ENCODE data around the gene CTNNBL1.

CTNNBL1 gene

GRCh38 chr20:37736132-37736531 is 42.3 kb downstream of the CTNNBL1 start:
- Histone ChIP-seq H2BK5ac (ENCODE audit: low read depth, low read length, poor library complexity) (no peak overlapping the region), H3K23ac (ENCODE audit: low read length) (no peak overlapping the region), H3K9ac (ENCODE audit: low read length) (no peak overlapping the region), H3K9me3 (ENCODE audit: insufficient read depth, low read depth, low read length) (no peaks in the 10 kb centered on the region), H2AK5ac (ENCODE audit: low read length) (no peak overlapping the region), H3K27me3 (ENCODE audit: insufficient read depth, low read length) (no peaks in the 10 kb centered on the region), H4K91ac (ENCODE audit: low read depth, low read length) (no peak overlapping the region), H3K4me3 (ENCODE audit: low read depth, low read length) (no peak overlapping the region), H3K79me1 (ENCODE audit: low read length) (no peaks in the 10 kb centered on the region), H3K4me1 (ENCODE audit: control insufficient read depth in 1 of 2, insufficient read depth in 2 of 2, low read length in 2 of 2) (no peaks in the 10 kb centered on the region), H2BK12ac (ENCODE audit: low read length) (no peak overlapping the region), H3K79me2 (ENCODE audit: control insufficient read depth, insufficient read depth, low read length, poor library complexity) (no peaks in the 10 kb centered on the region), H3K36me3 (ENCODE audit: control insufficient read depth in 1 of 2, insufficient read depth in 2 of 2, low read length in 2 of 2) (peaks cover 7 to 9% of the 10 kb centered on the region in 2 experiments), H3K4me2 (ENCODE audit: low read length) (no peak overlapping the region), H2AFZ (ENCODE audit: insufficient read depth, low read length, poor library complexity) (no peak overlapping the region), H3K27ac (ENCODE audit: low read depth, low read length) (no peak overlapping the region), H4K8ac (ENCODE audit: low read depth, low read length) (no peak overlapping the region), H4K12ac (ENCODE audit: low read depth, low read length) (no peak overlapping the region), H3K18ac (ENCODE audit: low read length) (no peak overlapping the region), H3K14ac (ENCODE audit: low read length) (no peak overlapping the region), H2BK120ac (ENCODE audit: insufficient read depth, low read length, poor library complexity) (no peak overlapping the region), H3K4ac (ENCODE audit: low read depth, low read length) (no peak overlapping the region)
- DNase-seq: no peak
- no CpG with 5 or more reads among the region's 2 CpGs for WGBS (ENCODE audit: extremely low coverage, insufficient coverage, insufficient read length)

- H3K4me2 ChIP-seq (ENCODE audit: low read length): no peak overlapping the region
- no peaks in the 10 kb centered on the region for H3K4me1 ChIP-seq (ENCODE audit: control insufficient read depth in 1 of 2, insufficient read depth in 2 of 2, low read length in 2 of 2)
- no peak for DNase-seq
- H2BK5ac ChIP-seq (ENCODE audit: low read depth, low read length, poor library complexity): no peak overlapping the region
- H3K9ac ChIP-seq (ENCODE audit: low read length): no peak overlapping the region
- H3K27me3 ChIP-seq (ENCODE audit: insufficient read depth, low read length): no peaks in the 10 kb centered on the region
- H3K4me3 ChIP-seq (ENCODE audit: low read depth, low read length): no peak overlapping the region
- H3K18ac ChIP-seq (ENCODE audit: low read length): no peak overlapping the region
- no peak overlapping the region for H4K12ac ChIP-seq (ENCODE audit: low read depth, low read length)
- H3K9me3 ChIP-seq (ENCODE audit: insufficient read depth, low read depth, low read length): no peaks in the 10 kb centered on the region
- WGBS (ENCODE audit: extremely low coverage, insufficient coverage, insufficient read length): no CpG with 5 or more reads among the region's 5 CpGs
- no peak overlapping the region for H2AFZ ChIP-seq (ENCODE audit: insufficient read depth, low read length, poor library complexity)
- H4K8ac ChIP-seq (ENCODE audit: low read depth, low read length): no peak overlapping the region
- H3K27ac ChIP-seq (ENCODE audit: low read depth, low read length): no peak overlapping the region
- no peak overlapping the region for H2BK120ac ChIP-seq (ENCODE audit: insufficient read depth, low read length, poor library complexity)
- H3K36me3 ChIP-seq (ENCODE audit: control insufficient read depth in 1 of 2, insufficient read depth in 2 of 2, low read length in 2 of 2): peaks cover 7 to 8% of the 10 kb centered on the region in 2 experiments
- no peak overlapping the region for H3K4ac ChIP-seq (ENCODE audit: low read depth, low read length)
- H3K79me2 ChIP-seq (ENCODE audit: control insufficient read depth, insufficient read depth, low read length, poor library complexity): no peaks in the 10 kb centered on the region
- H2AK5ac ChIP-seq (ENCODE audit: low read length): no peak overlapping the region
- no peak overlapping the region for H3K14ac ChIP-seq (ENCODE audit: low read length)
- H4K91ac ChIP-seq (ENCODE audit: low read depth, low read length): no peak overlapping the region
- H3K79me1 ChIP-seq (ENCODE audit: low read length): no peaks in the 10 kb centered on the region
- no peak overlapping the region for H2BK12ac ChIP-seq (ENCODE audit: low read length)
- H3K23ac ChIP-seq (ENCODE audit: low read length): no peak overlapping the region
Measured at GRCh38 chr20:37737826-37738420, 44.1 kb downstream of the CTNNBL1 start.

- no peak overlapping the region for H2AFZ ChIP-seq (ENCODE audit: insufficient read depth, low read length, poor library complexity)
Measured at GRCh38 chr20:37741055-37741454, 47.2 kb downstream of the CTNNBL1 start.

GRCh38 chr20:37741570-37741969 is 47.7 kb downstream of the CTNNBL1 start:
- H3K36me3 ChIP-seq (ENCODE audit: control insufficient read depth in 1 of 2, insufficient read depth in 2 of 2, low read length in 2 of 2): peaks cover 5 to 7% of the 10 kb centered on the region in 2 experiments
- no peak overlapping the region for H3K9ac ChIP-seq (ENCODE audit: low read length)
- no peak overlapping the region for H3K18ac ChIP-seq (ENCODE audit: low read length)
- no peak overlapping the region for H4K8ac ChIP-seq (ENCODE audit: low read depth, low read length)
- no peak overlapping the region for H2AFZ ChIP-seq (ENCODE audit: insufficient read depth, low read length, poor library complexity)
- WGBS (ENCODE audit: extremely low coverage, insufficient coverage, insufficient read length): no CpG with 5 or more reads among the region's 1 CpG
- no peak overlapping the region for H3K4me2 ChIP-seq (ENCODE audit: low read length)
- H2BK120ac ChIP-seq (ENCODE audit: insufficient read depth, low read length, poor library complexity): no peak overlapping the region
- no peaks in the 10 kb centered on the region for H3K79me2 ChIP-seq (ENCODE audit: control insufficient read depth, insufficient read depth, low read length, poor library complexity)
- no peaks in the 10 kb centered on the region for H3K9me3 ChIP-seq (ENCODE audit: insufficient read depth, low read depth, low read length)
- no peak overlapping the region for H3K4ac ChIP-seq (ENCODE audit: low read depth, low read length)
- H2AK5ac ChIP-seq (ENCODE audit: low read length): no peak overlapping the region
- no peak overlapping the region for H2BK5ac ChIP-seq (ENCODE audit: low read depth, low read length, poor library complexity)
- no peak overlapping the region for H4K12ac ChIP-seq (ENCODE audit: low read depth, low read length)
- no peaks in the 10 kb centered on the region for H3K27me3 ChIP-seq (ENCODE audit: insufficient read depth, low read length)
- no peak overlapping the region for H3K27ac ChIP-seq (ENCODE audit: low read depth, low read length)
- no peak overlapping the region for H3K23ac ChIP-seq (ENCODE audit: low read length)
- DNase-seq: no peak
- H4K91ac ChIP-seq (ENCODE audit: low read depth, low read length): no peak overlapping the region
- H3K14ac ChIP-seq (ENCODE audit: low read length): no peak overlapping the region
- no peaks in the 10 kb centered on the region for H3K4me1 ChIP-seq (ENCODE audit: control insufficient read depth in 1 of 2, insufficient read depth in 2 of 2, low read length in 2 of 2)
- no peak overlapping the region for H3K4me3 ChIP-seq (ENCODE audit: low read depth, low read length)
- H2BK12ac ChIP-seq (ENCODE audit: low read length): no peak overlapping the region
- H3K79me1 ChIP-seq (ENCODE audit: low read length): no peaks in the 10 kb centered on the region

More at GRCh38 chr20:37741055-37741454, 47.2 kb downstream of the CTNNBL1 start:
- Histone ChIP-seq H3K9ac (ENCODE audit: low read length) (no peak overlapping the region), H3K27ac (ENCODE audit: low read depth, low read length) (no peak overlapping the region), H3K4me3 (ENCODE audit: low read depth, low read length) (no peak overlapping the region), H3K79me1 (ENCODE audit: low read length) (no peaks in the 10 kb centered on the region), H2AK5ac (ENCODE audit: low read length) (no peak overlapping the region), H2BK12ac (ENCODE audit: low read length) (no peak overlapping the region), H4K91ac (ENCODE audit: low read depth, low read length) (no peak overlapping the region), H2BK120ac (ENCODE audit: insufficient read depth, low read length, poor library complexity) (no peak overlapping the region), H3K27me3 (ENCODE audit: insufficient read depth, low read length) (no peaks in the 10 kb centered on the region), H3K18ac (ENCODE audit: low read length) (no peak overlapping the region), H3K4me1 (ENCODE audit: control insufficient read depth in 1 of 2, insufficient read depth in 2 of 2, low read length in 2 of 2) (no peaks in the 10 kb centered on the region), H3K36me3 (ENCODE audit: control insufficient read depth in 1 of 2, insufficient read depth in 2 of 2, low read length in 2 of 2) (peaks cover 5 to 7% of the 10 kb centered on the region in 2 experiments), H4K12ac (ENCODE audit: low read depth, low read length) (no peak overlapping the region), H3K23ac (ENCODE audit: low read length) (no peak overlapping the region), H2BK5ac (ENCODE audit: low read depth, low read length, poor library complexity) (no peak overlapping the region), H3K4me2 (ENCODE audit: low read length) (no peak overlapping the region), H3K14ac (ENCODE audit: low read length) (no peak overlapping the region), H4K8ac (ENCODE audit: low read depth, low read length) (no peak overlapping the region), H3K9me3 (ENCODE audit: insufficient read depth, low read depth, low read length) (no peaks in the 10 kb centered on the region), H3K79me2 (ENCODE audit: control insufficient read depth, insufficient read depth, low read length, poor library complexity) (no peaks in the 10 kb centered on the region), H3K4ac (ENCODE audit: low read depth, low read length) (no peak overlapping the region)
- DNase-seq: peak in 1 of 2 donors; percentile 27
- WGBS (ENCODE audit: extremely low coverage, insufficient coverage, insufficient read length): no CpG with 5 or more reads among the region's 3 CpGs
